DMS153 (cell line): ENCODE results near the gene CCDC146.

ENCODE experiments used
- DNase-seq: peaks from one replicate; lab custom pipeline; 2025; lab: John Stamatoyannopoulos, UW

CCDC146 gene

DNA sequence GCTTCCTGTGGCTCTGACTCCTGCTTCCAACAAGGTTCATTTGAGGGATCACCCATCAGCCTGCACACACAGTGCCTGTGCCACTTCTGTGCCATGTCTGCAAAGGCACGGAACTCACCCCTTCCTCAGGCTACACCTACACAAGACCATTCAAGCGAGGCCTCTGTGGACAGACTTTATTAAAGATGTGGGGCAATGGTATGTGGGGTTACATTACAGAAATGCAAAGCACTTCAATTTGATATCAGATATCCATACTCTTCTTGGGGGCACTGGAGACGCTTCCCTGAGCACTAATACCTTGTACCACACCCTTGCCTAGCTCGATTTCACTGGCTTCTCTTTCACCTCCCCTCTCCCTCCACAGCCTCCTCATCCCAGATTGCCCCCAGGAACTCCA lies 161.6 kb downstream of the CCDC146 start:
- DNase-seq, result no peak

DNA sequence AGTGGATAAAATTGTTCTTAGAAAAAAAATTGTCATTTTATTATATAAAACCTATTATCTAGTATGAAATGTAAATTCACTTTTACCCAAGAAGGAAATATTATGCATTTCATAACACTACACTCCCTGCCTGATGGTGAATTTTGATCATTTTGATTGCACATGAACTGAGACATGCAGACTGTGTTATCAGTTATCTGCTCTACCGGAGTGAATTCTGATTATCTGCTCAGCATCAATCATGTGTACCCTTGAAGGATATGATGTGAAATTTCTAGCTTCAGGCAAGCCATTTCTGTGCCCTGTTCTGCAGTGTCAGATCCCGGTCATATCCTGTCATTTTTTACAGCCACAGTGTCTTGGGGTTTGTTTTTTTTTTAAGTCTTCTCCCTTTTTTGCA lies 162.2 kb downstream of the CCDC146 start:
- no peak for DNase-seq

DNA sequence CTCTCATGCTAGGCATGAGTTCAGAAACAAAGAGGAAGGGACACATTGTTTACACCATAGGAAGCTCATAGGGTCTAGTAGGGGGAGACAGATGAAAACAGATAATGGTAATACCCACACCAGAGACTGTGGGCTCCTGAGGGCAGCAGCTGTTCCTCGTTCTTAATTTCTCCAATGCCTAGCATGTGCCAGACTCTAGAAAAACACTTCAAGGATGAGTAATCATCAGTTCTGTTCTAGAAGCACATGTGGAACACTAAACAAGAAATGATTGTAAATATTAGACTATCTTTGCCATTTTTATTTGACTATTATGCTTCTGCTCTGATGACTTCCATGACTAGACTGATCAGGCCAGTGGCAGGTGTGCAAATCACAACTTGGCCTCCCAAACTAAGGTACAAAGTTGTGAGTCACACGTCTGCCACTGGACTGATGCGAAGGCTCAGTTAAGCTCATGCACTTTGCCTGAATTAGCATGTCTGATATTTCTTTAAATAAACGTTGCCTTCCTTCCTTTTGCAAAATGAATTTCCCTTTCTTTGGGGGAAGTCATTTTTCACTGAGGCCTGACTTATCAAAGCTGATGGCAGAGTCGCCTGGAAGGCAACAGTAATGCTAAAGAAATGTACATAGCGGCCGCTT lies 166.4 kb downstream of the CCDC146 start:
- DNase-seq, result no peak

DNA sequence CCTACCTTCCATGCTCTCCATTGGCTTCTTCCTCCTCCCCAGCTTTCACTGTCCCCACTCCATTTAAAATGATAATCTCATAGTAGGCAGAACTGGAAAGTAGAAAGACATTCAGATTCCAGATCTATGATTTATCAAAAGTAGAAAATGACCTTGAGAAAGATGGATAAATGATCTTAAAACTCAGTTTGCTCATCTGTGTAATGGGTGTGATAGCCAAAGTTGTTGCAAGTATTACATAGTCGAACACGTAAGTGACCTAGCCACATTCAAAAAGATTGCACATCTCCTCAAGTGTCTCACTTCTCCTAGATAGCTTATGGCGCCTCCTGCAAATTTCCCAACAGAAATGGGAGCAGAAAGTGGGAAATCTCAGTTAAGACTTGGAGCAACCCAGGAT lies 167.0 kb downstream of the CCDC146 start:
- DNase-seq, result no peak

DNA sequence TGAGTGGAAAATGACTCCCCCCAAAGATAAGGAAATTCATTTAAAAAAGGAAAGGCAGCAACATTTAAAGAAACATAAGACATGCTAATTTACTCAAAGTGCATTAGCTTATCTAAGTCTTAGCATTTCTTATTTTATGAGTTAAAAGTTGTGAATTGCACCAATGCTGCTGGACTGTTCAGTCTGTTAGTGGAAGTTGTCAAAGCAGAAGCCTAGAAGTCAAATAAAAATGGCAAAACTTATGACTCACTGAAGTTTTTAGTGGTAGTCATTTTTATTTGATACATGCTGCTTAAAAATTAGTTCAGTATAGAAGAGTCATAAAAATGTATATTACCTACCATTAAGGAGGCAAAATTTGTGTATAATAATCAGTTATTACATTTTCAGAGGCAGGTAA lies 168.0 kb downstream of the CCDC146 start:
- no peak for DNase-seq

DNA sequence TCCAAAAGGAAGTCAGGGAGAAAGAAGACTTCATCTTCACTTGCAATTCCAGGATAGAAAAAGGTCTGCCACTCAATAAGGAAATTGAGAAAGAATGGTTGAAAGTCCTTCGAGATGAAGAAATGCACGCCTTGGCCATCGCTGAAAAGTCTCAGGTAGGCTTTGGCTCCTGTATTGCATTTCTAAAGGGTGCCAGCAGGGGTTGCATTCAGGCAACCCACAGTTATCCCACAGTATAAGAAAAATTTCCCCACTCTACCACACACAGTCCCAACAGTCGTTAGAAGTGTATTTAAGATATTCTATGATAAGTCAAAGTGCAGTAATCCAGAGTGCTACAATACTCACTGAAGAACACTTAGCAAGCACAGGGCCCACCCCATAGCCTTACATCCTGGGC lies 170.6 kb downstream of the CCDC146 start:
- no peak for DNase-seq

DNA sequence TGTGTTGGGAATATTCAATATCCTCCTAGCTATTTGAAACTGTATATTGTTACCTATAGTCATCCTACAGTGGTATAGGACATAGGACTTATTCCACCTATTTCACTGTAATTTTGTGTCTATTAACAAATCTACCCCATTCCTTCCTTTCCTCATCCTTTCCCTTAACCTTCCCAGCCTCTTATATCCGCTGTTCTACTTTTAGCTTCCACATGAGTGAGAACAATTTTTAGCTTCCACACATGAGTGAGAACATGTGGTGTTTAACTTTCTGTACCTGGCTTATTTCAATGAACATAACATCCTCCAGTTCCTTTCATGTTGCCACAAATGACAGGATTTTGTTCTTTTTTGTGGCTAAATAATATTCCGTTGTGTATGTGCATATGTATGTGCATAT lies 173.1 kb downstream of the CCDC146 start:
- no peak for DNase-seq

DNA sequence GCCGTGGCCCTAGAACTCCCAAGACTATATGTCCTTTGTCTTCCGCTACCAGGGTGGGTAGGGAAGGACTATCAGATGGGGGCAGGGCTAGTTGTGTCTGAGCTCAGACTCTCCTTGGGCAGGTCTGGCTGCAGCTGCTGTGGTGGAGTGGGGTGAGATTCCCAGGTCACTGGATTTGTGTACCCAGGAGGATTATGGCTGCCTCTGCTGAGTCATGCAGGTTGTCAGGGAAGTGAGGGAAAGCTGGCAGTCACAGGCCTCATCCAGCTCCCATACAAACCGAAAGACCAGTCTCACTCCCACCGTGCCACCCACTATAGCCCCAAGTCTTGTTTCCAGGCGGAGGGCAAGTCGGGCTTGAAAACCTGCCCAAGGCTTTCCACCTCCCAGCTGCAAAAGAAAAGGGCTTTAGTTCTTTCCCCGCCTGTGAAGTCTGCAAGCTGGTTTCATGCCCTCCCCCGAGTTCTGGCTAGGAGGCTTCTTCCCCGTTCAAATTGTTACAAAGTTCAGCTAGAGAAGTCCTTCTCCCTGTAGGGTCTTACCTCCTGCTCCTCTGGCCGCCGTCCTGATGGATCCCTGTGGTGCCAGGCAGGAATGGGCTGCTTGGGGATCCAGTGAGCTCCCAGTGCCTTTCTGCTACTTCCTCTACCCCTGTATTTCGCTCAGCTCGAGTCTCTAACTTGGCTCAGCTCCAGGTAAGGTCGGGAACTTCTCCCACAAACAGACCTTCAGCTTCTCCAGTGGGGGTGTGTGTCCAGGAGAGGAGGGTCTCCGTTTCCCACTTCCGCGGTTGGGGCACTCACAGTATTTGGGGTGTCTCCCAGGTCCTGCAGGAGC lies 184.0 kb downstream of the CCDC146 start:
- no peak for DNase-seq

DNA sequence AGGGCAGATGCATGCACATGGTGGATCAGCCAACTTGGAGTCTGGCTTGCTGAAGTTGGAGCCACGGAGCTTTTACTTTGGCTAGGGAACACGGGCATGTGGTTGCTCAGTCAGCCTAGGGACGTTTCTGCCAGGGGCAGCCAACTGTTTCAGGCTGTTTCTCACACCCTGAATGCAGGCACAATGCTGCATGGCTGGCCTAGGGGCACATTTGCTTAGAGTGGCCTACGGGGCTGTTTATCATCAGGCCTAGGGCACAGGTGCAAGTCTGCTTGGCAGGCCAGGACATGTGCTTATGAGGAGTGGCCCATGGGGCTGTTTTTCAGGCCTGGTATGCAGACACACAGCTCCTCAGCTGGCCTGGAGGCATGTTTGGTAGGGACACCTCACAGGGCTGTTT lies 186.4 kb downstream of the CCDC146 start:
- no peak for DNase-seq

DNA sequence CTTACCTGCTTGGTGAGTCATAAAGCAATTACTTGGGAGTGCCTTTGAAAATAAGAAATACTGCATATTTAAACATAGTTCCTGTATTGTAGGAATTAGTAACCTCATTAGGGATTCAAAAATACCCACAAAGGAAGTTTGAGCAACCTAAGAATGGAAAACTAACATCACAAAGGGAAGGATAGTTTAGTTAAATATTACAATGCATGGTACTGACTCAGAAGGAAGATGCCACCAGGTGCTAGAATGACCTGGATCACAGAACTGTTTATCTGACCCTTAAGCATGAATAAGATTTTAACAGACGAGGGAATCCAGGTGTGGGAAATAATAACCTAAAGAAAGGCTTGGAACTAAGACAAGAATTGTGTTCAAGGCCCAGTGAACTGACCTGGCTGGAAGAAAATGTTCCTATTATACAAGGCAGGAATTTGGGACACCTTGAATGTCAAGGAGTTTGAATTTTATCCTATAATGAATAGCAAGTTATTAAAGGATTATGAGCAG lies 187.4 kb downstream of the CCDC146 start:
- no peak for DNase-seq

DNA sequence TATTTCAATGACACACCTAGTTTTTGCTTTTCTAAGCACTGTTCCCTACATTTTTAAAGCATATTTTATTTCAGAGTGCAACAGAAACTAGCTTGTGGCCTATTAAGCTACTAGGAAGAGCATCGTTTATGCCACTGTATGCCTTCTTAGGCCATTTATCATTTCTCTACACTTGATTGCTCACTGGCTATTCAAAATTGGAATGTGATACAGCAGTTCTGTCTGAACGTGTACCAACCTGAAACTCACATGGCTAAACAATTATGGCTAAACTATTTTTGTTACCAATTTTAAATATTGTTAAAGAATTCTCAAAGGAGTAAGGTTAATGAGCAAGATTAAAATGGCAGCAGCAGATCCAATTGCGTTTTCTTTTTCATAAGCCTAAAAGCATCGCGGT lies 188.6 kb downstream of the CCDC146 start:
- DNase-seq, result no peak

DNA sequence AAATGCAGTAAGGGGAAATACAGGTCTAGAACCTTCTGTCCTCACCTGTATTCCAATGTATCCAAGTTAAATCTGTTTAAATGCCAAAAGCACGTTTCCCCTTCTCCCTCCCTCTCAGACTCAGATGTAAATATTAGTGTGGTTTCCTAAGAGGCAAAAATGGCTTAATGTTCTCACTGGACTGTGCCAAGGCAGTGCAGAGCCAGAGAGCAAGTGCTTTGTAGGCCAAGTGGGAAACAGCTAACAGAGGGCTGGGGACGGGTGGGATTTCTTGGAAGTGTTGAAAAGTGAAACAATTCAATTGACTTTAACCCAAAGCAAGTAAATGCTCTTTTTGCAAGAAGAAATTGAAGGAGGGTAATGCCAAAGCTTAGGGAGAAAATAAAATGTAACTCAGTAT lies 190.7 kb downstream of the CCDC146 start:
- DNase-seq, result no peak

DNA sequence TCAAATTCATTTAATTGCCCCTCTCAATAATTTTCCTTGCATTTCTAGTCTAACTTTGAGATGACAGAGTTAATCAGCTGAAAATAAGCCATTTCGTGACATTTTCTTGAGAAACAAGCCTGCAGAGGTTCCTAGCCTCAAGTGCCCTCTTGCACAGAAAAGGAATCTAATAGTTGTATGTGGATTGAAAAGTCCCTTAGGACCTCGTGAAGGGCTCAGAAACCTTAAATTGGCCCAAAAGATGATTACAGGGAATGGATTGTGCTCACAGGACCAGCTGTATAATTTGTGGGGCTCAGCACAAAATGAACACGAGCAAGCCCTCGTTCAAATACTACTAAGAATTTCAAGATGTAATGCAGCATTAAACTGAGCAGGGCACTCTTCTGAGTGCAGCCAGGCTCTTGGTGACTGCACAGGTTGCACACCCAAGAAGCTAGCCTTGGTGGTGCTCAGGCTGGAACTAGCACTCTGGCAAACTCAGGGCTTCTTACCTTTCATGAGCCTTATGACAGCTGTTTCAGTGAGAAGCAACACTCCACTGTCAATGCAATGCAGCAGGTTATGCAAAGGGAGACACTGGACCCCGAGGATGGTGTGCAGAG lies 191.6 kb downstream of the CCDC146 start:
- no peak for DNase-seq

DNA sequence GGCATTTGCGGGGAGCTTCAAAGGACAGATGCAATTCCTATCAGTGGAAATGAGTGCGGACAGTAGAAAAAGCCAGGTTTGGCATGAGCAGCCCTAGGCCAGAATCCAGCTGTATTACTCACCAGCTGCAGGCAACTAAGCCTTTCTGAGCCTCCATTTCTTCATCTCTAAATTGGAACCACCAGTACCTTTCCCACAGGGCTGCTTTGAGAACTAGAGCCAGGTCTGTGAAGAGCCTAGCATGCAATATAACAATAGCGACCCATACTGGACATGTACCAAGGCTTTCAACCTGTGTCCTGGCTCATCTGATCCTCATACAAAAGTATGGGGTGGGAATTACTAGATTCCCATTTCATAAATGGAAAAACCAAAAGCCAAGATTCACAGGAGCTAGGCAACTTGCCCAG lies 192.8 kb downstream of the CCDC146 start:
- no peak for DNase-seq

DNA sequence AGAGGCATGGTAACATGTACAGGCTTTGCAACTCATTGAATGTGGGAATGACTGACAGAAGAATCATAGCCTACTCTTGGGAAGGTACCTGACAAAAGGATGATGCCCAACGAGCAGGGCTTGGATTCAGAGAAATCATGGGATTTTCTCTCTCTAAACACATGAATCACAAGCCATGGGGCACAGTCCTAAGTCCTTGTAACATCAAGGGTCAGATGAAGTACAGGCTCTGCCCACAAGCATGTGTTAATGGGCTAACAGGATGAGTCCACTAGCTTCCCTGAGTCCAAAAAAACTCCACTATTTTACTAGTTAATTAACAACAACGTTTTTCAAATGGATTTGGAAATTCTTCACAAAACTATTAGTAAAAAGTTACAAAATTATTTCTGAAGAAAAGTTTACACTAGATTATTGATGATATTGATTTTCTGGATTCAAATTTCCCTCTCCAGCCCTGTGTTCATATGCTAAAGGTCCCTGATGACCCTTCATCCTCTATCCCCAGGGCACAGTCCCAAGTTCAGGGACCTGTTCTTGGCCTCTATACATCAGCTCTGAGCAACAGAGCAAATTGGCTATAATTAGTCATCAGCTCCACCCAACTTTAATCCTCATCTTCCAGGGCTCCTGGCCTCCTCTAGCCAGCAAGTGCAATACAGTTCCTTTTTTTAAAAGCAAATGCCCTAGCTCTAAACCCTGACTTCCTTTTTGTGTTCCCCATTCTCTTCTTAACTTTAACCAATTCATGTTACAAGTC lies 194.0 kb downstream of the CCDC146 start:
- no peak for DNase-seq

DNA sequence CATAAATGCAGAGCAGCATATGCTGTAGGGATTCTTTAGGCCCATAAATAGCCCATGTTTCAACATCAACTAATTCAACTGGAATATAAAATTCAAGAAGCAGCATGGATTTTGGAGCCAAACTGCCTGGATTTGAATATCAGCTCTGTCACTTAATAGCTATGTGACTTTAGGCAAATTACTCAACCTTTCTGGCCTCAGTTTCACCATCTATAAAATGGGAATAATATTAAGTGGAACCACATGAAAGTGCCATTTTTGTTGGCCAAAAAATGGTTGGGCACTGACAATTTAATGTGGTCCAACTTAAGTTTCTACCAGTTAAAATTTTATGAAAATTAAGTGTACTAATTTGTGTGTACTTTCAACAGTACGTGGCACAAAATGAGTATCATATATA lies 195.6 kb downstream of the CCDC146 start:
- DNase-seq, result no peak

DNA sequence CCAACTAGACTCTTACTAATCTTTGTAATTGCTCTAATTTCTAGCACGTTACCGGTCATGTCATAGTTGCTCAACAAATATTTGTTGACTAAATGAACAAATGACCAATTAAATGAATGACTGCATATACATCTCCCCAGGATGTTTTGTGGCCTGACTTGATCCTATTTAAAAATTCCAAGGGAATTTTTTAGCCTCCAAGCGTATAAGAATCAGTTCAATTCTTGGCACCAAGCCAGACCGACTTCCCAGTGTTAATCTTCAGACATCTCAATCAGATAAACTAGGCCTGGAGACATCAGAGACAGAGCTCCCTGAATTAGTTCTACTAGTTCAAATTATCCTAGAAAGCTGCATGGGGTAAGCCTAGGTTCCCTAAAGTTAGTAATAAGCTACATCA lies 197.7 kb downstream of the CCDC146 start:
- DNase-seq, result no peak

DNA sequence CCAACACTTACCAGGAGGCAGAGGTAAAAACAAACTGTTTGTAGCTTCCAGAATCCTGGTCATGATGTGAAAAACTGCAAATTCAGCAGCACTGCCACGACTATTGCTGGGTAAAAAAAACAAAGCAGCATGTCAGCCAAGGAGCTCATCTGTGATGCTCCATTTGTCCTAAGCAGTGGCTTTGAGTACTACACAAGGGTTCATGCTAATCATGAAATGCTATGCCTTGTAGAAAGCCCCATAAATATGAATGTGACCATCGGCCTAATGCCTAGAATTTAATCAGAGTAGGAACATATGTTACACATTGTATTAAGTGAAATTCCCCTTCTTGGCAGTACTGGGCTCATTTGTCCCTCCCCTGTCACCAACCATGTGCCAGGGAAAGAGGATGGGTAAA lies 198.3 kb downstream of the CCDC146 start:
- no peak for DNase-seq

DNA sequence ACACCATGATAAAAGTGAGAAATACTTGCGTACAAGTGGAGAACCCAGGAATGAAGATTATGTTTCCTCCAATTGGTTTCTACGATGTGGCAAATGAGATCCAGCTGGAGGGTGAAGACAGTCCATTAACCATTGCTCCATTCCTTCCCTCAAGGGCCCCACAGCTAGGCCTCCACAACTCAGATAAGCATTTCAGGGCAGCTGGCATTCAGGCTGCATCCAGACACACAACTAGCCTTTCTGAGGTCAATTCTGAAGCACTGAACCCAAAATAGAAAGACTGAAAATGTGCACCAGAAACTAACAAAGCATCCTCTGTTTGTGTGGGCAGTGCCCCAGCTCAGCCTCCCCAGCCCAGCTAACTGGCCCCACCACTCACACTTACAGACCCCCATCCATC lies 198.9 kb downstream of the CCDC146 start:
- no peak for DNase-seq

DNA sequence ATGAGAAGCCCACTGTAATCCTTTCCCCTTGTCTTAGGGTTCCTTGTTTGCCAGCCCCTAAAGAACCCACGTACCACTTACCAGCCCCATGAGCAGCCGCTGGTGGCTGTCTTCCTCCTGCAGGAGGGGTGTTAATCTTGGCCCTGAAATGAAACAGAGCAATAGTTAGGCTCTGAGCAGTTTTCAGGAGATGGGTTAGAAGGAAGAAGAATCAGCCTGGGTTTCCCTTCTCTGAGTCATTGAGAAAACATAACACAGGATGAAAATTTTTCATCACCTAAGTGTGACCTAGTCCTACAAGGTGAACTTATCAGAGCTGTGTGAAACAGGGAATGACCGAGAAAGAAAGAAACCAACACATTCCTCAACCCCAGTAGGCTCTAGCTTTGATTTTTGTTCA lies 203.7 kb downstream of the CCDC146 start:
- DNase-seq, result no peak

DNA sequence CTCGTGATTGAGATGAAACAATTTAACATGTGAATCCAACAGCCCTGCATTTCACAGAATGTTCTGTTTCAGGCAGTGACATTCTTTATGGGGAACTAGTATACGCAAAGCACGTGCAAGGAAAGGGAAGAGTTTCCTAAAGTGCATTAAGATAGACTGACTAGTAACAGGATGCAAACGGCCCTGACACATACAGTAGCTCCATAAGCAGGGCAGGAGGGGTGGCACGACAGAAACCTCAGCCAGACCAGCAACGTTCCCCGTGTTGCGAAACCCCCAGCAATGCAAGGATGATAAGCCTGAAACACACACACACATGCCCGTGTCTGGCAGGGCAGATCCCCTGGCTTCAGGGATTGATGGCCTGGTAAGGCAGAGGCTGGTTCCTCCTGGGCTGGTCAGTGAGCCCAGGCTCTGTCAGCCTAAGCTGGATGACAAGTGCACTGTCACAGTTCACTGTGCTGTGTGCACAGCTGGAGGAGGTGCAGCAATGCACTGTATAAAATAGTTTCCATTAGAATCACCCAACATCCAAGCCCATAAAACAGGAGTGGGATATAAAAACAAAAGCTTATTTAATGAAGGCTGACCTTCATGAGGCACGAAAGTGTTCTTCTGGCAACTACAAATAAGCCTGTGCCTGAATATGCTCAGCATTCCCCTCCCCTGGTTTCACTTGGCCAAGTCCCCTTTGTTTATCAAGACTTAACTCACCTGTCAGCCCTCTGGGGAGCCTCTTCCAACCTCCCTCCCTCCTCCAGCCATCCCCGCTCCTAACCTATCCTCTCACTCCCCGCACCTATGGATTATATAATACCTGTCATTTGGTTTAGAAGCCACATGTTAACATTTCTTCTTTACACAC lies 204.9 kb downstream of the CCDC146 start:
- DNase-seq, result peak; percentile 20
